HCT116 (cell line): Measurements from ENCODE around the gene ATG5. TPM values are rescaled to one million over a fixed set of nuclear protein-coding genes. Genes with fewer than 3 reads are reported as not detected.

Experiments
- ATAC-seq: fragments of 200-7000 bp; cut with Tn5 transposase; 2 replicates; pipeline ENCODE4 v1.9.1; 2020; ENCODE audit warnings: mild to moderate bottlenecking, moderate library complexity
- BruUV-seq: library from RNA; stranded (reverse); fragments of 400-500 nt; replicated peaks from 2 replicates; lab custom pipeline; 2021; lab: Mats Ljungman, UMichigan
- CTCF ChIA-PET: fragments of 300-600 bp; sonication (Branson Sonifier 250); formaldehyde crosslinking; loops from one replicate; lab custom pipeline; 2021; ENCODE audit warnings: antibody characterized with exemption; lab: Charles Lee
- POLR2A ChIA-PET: fragments of 300-600, 350-600 bp; sonication (Branson Sonifier 250); formaldehyde crosslinking; loops from one replicate; lab custom pipeline; 2021; ENCODE audit warnings: antibody characterized with exemption; lab: Charles Lee
- RAD21 ChIA-PET, 2 experiments: fragments of 300-600 bp; sonication (Branson Sonifier 250); formaldehyde crosslinking; loops; one replicate each; lab custom pipeline; 2023; ENCODE audit warnings: low total read pairs in 2 of 2; ENCODE audit not compliant: uncharacterized antibody in 2 of 2, unreplicated experiment in 2 of 2, low non-redundant PET in 1 of 2; lab: Charles Lee
- DNase-seq: peaks from one replicate; pipeline ENCODE4 v3.0.0-alpha.2; 2010; ENCODE audit warnings: low read depth, low spot score
- H2AFZ ChIP-seq: fragments of 200-600 bp; shearing (Covaris generic), sonication (generic); 2 replicates; pipeline ENCODE4 v1.6.1; 2017; ENCODE audit warnings: low read depth, mixed run types, mixed read lengths, antibody characterized with exemption, low read length; ENCODE audit not compliant: poor library complexity, severe bottlenecking
- H3K27ac ChIP-seq: 2 replicates; pipeline ENCODE4 v1.5.1; 2012; ENCODE audit warnings: low read depth, low read length
- H3K27me3 ChIP-seq: fragments of 200-600 bp; sonication (generic); 2 replicates; pipeline ENCODE4 v1.6.1; 2016; ENCODE audit warnings: mixed run types, low read length, mixed read lengths; ENCODE audit not compliant: insufficient read depth
- H3K36me3 ChIP-seq, 2 experiments: fragments of 200-500 bp in 1 of 2; fragments of 200-600 bp in 1 of 2; sonication (Bioruptor generic) in 1 of 2; sonication (generic) in 1 of 2; 2 replicates each; pipeline versions ENCODE4 v1.5.1 to v1.6.1; 2014 to 2016; ENCODE audit warnings: low read length in 2 of 2, inconsistent platforms in 1 of 2, mixed read lengths in 1 of 2, mixed run types in 1 of 2; ENCODE audit not compliant: insufficient read depth in 2 of 2, control insufficient read depth in 1 of 2
- H3K4me1 ChIP-seq, 2 experiments: fragments of 200-600 bp in 1 of 2; sonication (generic) in 1 of 2; 2 replicates each; pipeline versions ENCODE4 v1.5.1 to v1.6.1; 2012 to 2017; ENCODE audit warnings: low read length in 2 of 2, inconsistent platforms in 1 of 2, mild to moderate bottlenecking in 1 of 2, mixed read lengths in 1 of 2, mixed run types in 1 of 2, moderate library complexity in 1 of 2; ENCODE audit not compliant: insufficient read depth in 2 of 2, control insufficient read depth in 1 of 2
- H3K4me2 ChIP-seq: fragments of 200-600 bp; sonication (generic); 2 replicates; pipeline ENCODE4 v1.6.1; 2017; ENCODE audit warnings: mixed run types, low read length, mixed read lengths
- H3K4me3 ChIP-seq, 2 experiments: fragments of 200-600 bp in 1 of 2; sonication (generic) in 1 of 2; replicated peaks in 1 of 2; 2 replicates each; pipeline ENCODE4 v1.5.1; 2011 to 2016; ENCODE audit warnings: low read length in 2 of 2, control low read depth in 1 of 2, low read depth in 1 of 2, mild to moderate bottlenecking in 1 of 2, mixed read lengths in 1 of 2, mixed run types in 1 of 2
- H3K79me2 ChIP-seq: fragments of 200-600 bp; sonication (generic); 2 replicates; pipeline ENCODE4 v1.6.1; 2017; ENCODE audit warnings: mild to moderate bottlenecking, mixed run types, low read length, moderate library complexity, mixed read lengths; ENCODE audit not compliant: insufficient read depth
- H3K9ac ChIP-seq: fragments of 200-600 bp; sonication (generic); 2 replicates; pipeline ENCODE4 v1.6.1; 2016; ENCODE audit warnings: low read length, mixed read lengths
- H3K9me2 ChIP-seq: fragments of 200-600 bp; sonication (generic), shearing (Covaris generic); 2 replicates; pipeline ENCODE4 v1.6.1; 2017; ENCODE audit warnings: mixed run types, mild to moderate bottlenecking, moderate library complexity; ENCODE audit not compliant: insufficient read depth
- H3K9me3 ChIP-seq, 2 experiments: fragments of 200-500 bp in 1 of 2; fragments of 200-600 bp in 1 of 2; sonication (Bioruptor generic) in 1 of 2; sonication (generic) in 1 of 2; 2 replicates each; pipeline ENCODE4 v1.6.1; 2014 to 2017; ENCODE audit warnings: low read length in 2 of 2, mixed read lengths in 2 of 2, inconsistent platforms in 1 of 2, low read depth in 1 of 2, mild to moderate bottlenecking in 1 of 2, mixed run types in 1 of 2, moderate library complexity in 1 of 2; ENCODE audit not compliant: control insufficient read depth in 1 of 2, insufficient read depth in 1 of 2
- H4K20me1 ChIP-seq: fragments of 200-600 bp; sonication (generic), shearing (Covaris generic); 2 replicates; pipeline ENCODE4 v1.6.1; 2017; ENCODE audit warnings: mixed run types, mild to moderate bottlenecking, moderate library complexity; ENCODE audit not compliant: insufficient read depth
- ATF3 ChIP-seq: IDR thresholded peaks from 2 replicates; pipeline ENCODE4 v1.6.1; 2012
- CBX3 ChIP-seq: IDR thresholded peaks from 2 replicates; pipeline ENCODE4 v1.6.1; 2012; ENCODE audit warnings: low read depth
- CEBPB ChIP-seq: IDR thresholded peaks from 2 replicates; pipeline ENCODE4 v1.6.1; 2012; ENCODE audit warnings: low read depth
- EGR1 ChIP-seq: IDR thresholded peaks from 2 replicates; pipeline ENCODE4 v1.6.1; 2012; ENCODE audit warnings: low read depth
- ELF1 ChIP-seq: IDR thresholded peaks from 2 replicates; pipeline ENCODE4 v1.6.1; 2012; ENCODE audit warnings: low read depth, borderline replicate concordance
- EZH2 ChIP-seq: fragments of 200-600 bp; sonication (generic); IDR thresholded peaks from 2 replicates; pipeline ENCODE4 v1.6.1; 2017; ENCODE audit warnings: antibody characterized with exemption, mixed run types
- EZH2phosphoT487 ChIP-seq: fragments of 200-600 bp; IDR thresholded peaks from 2 replicates; pipeline ENCODE4 v1.6.1; 2018; ENCODE audit warnings: antibody characterized with exemption, borderline replicate concordance
- FOSL1 ChIP-seq: IDR thresholded peaks from 2 replicates; pipeline ENCODE4 v1.6.1; 2012; ENCODE audit warnings: low read depth
- JUND ChIP-seq: IDR thresholded peaks from 2 replicates; pipeline ENCODE4 v1.6.1; 2012
- POLR2A ChIP-seq: IDR thresholded peaks from 2 replicates; pipeline ENCODE4 v1.7.0; 2011; ENCODE audit warnings: borderline replicate concordance; ENCODE audit not compliant: insufficient read depth, insufficient read length; ENCODE audit errors: extremely low read depth
- RAD21 ChIP-seq: IDR thresholded peaks from 2 replicates; pipeline ENCODE4 v1.6.1; 2012; ENCODE audit warnings: low read depth, mild to moderate bottlenecking
- SIN3A ChIP-seq: IDR thresholded peaks from 2 replicates; pipeline ENCODE4 v1.6.1; 2012; ENCODE audit warnings: low read depth
- SP1 ChIP-seq: IDR thresholded peaks from 2 replicates; pipeline ENCODE4 v1.6.1; 2012; ENCODE audit warnings: low read depth
- SRF ChIP-seq: IDR thresholded peaks from 2 replicates; pipeline ENCODE4 v1.6.1; 2012; ENCODE audit warnings: low read depth
- TCF7L2 ChIP-seq: IDR thresholded peaks from 2 replicates; pipeline ENCODE4 v1.7.0; 2011; ENCODE audit warnings: borderline replicate concordance, inconsistent platforms; ENCODE audit not compliant: insufficient read depth, insufficient read length; ENCODE audit errors: extremely low read depth
- YY1 ChIP-seq: IDR thresholded peaks from 2 replicates; pipeline ENCODE4 v1.6.1; 2011; ENCODE audit warnings: low read length, low read depth, moderate library complexity, mild to moderate bottlenecking; ENCODE audit not compliant: insufficient replicate concordance; ENCODE audit errors: extremely low read depth
- ZFX ChIP-seq: fragments of 450-650 bp; IDR thresholded peaks from 2 replicates; pipeline ENCODE4 v1.6.1; 2017
- ZNF274 ChIP-seq: fragments of 200-500 bp; sonication (Bioruptor generic); IDR thresholded peaks from 2 replicates; pipeline ENCODE4 v1.6.1; 2014; ENCODE audit warnings: mild to moderate bottlenecking, low read depth, low read length, inconsistent platforms
- intact Hi-C: fragments of 100-400 bp; cut with micrococcal nuclease; formaldehyde crosslinking; loops from 2 replicates; pipeline ENCODE4 v1.10.0; 2022
- total RNA-seq: library from RNA; stranded (reverse); gene quantifications from one replicate; pipeline ENCODE4 v1.2.1, GENCODE V29; 2021; ENCODE audit not compliant: unreplicated experiment

ATG5 gene
- total RNA-seq, 1 experiment from 2014 or later: 39.6 TPM

- Histone ChIP-seq H3K27ac (no peak overlapping the region), H3K79me2 (peaks cover 91% of the 10 kb centered on the region), H3K9ac (no peak overlapping the region), H4K20me1 (peaks cover 5% of the 10 kb centered on the region; the same call in 1 of the 2 replicates), H3K27me3 (no peaks in the 10 kb centered on the region), H3K4me2 (no peak overlapping the region), H3K4me3 (no peak overlapping the region), H3K4me1 (peaks cover 6 to 15% of the 10 kb centered on the region in 2 experiments; a peak in 3 of 4 replicates), H2AFZ (no peak overlapping the region), H3K9me3 (no peaks in the 10 kb centered on the region), H3K36me3 (peaks cover 7 to 9% of the 10 kb centered on the region in 2 experiments; a peak in 2 of 4 replicates), H3K9me2 (no peaks in the 10 kb centered on the region)
- TF ChIP-seq ELF1: no peak
- TF ChIP-seq SRF: no peak
- no peak for TF ChIP-seq EZH2
- TF ChIP-seq EGR1: no peak
- no peak for TF ChIP-seq FOSL1
- TF ChIP-seq CEBPB: no peak
- TF ChIP-seq EZH2phosphoT487: no peak
- TF ChIP-seq CBX3: no peak
- no peak for TF ChIP-seq ZNF274
- no peak for TF ChIP-seq RAD21
- no peak for TF ChIP-seq SP1
- TF ChIP-seq ZFX: no peak
- no peak for TF ChIP-seq ATF3
- no peak for TF ChIP-seq POLR2A
- TF ChIP-seq TCF7L2: no peak
- TF ChIP-seq YY1: no peak
- no peak for TF ChIP-seq SIN3A
- TF ChIP-seq JUND: no peak
- DNase-seq (no peak), ATAC-seq (no peak)
- CTCF ChIA-PET: interaction anchor here (1.0 kb wide), 1 partner anchor 681 kb away, joined by 3 read pairs; no protein-coding TSS in a partner anchor
- POLR2A ChIA-PET: no interaction called here
- BruUV-seq: no TSS peak
- intact Hi-C loops: no loop called here
- RAD21 ChIA-PET: no interaction called here
These were observed 9.2 kb downstream of the ATG5 start for GRCh38 chr6:106316375-106316766.
